ENCODE results near the gene PDZRN3. TPM values are rescaled to one million over a fixed set of nuclear protein-coding genes. Genes with fewer than 3 reads are reported as not detected.

Gene PDZRN3
- total and polyA plus RNA-seq, 2 experiments from 2014 or later: 7.5 to 14.0 TPM

DNA sequence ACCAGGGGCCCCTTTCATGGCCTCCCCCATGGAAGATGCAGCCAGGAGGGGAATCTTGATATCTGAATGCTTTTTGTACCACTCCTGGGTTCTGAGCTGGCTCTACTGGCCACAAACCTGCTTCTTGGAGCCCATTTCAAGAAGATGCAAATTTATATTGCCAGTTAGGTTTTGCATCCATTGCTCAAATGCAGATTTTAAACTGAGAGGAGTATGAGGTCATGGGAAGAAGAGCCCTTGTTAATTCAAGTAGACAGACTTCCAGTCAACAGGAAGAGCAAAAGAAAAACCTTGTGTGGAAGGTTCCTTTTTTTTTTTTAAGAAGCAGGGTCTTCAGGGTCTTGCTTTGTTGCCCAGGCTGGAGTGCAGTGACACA lies 133.5 kb downstream of the PDZRN3 start:
- H3K4me3 Mint-ChIP-seq: peak overlapping the region; percentile 32; the same call in 1 of the 3 replicates
- Histone ChIP-seq H3K9me2 (ENCODE audit: insufficient read depth) (peaks cover 5% of the 10 kb centered on the region; the same call in 1 of the 2 replicates), H3K79me2 (replicated peaks; ENCODE audit: insufficient read depth) (no peaks in the 10 kb centered on the region), H3K4me3 (peak overlapping the region; percentile 11; the same call in 1 of the 2 replicates), H3K36me3 (ENCODE audit: insufficient read depth) (no peaks in the 10 kb centered on the region), H3K27me3 (ENCODE audit: insufficient read depth) (no peaks in the 10 kb centered on the region), H3K4me2 (peak overlapping the region; percentile 56; the same call in 1 of the 2 replicates), H3F3A (replicated peaks; ENCODE audit: low read depth) (no peaks in the 10 kb centered on the region), H2AFZ (no peak overlapping the region), H4K20me1 (replicated peaks; ENCODE audit: insufficient read depth) (no peaks in the 10 kb centered on the region), H3K27ac (ENCODE audit: low read depth) (no peak overlapping the region), H3K4me1 (ENCODE audit: insufficient read depth) (peaks cover 37% of the 10 kb centered on the region)
- H3K27ac Mint-ChIP-seq: peak overlapping the region; percentile 67
- H3K36me3 Mint-ChIP-seq (ENCODE audit: low read depth): no peaks in the 10 kb centered on the region
- H3K27me3 Mint-ChIP-seq (ENCODE audit: insufficient read depth, low read depth, poor library complexity): no peaks in the 10 kb centered on the region
- TF ChIP-seq EZH2phosphoT487 (IDR thresholded peaks at IDR 0.05; ENCODE audit: unreplicated experiment) (no peak), REST (IDR thresholded peaks at IDR 0.05; ENCODE audit: unreplicated experiment) (no peak), POLR2AphosphoS5 (IDR thresholded peaks at IDR 0.05; ENCODE audit: low read depth) (no peak), STAT1 (IDR thresholded peaks at IDR 0.05; ENCODE audit: unreplicated experiment) (no peak), JUNB (IDR thresholded peaks at IDR 0.05; ENCODE audit: unreplicated experiment) (no peak), EZH2 (IDR thresholded peaks at IDR 0.05; ENCODE audit: low read depth, unreplicated experiment) (no peak), ZNF462 (CRISPR knock-in tag; IDR thresholded peaks at IDR 0.05) (no peak)
- TF ChIP-seq, protein P1, sequence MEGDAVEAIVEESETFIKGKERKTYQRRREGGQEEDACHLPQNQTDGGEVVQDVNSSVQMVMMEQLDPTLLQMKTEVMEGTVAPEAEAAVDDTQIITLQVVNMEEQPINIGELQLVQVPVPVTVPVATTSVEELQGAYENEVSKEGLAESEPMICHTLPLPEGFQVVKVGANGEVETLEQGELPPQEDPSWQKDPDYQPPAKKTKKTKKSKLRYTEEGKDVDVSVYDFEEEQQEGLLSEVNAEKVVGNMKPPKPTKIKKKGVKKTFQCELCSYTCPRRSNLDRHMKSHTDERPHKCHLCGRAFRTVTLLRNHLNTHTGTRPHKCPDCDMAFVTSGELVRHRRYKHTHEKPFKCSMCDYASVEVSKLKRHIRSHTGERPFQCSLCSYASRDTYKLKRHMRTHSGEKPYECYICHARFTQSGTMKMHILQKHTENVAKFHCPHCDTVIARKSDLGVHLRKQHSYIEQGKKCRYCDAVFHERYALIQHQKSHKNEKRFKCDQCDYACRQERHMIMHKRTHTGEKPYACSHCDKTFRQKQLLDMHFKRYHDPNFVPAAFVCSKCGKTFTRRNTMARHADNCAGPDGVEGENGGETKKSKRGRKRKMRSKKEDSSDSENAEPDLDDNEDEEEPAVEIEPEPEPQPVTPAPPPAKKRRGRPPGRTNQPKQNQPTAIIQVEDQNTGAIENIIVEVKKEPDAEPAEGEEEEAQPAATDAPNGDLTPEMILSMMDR (conservative IDR thresholded peaks at IDR 0.05; ENCODE audit: low read depth in 2 of 2): no peak
- peaks cover 57% of the 10 kb centered on the region for H3K4me1 Mint-ChIP-seq
- ATAC-seq: no peak
- H3K9me3 Mint-ChIP-seq: no peaks in the 10 kb centered on the region
- DNase-seq (ENCODE audit: low spot score): no peak
